Activated naive CD4-positive, alpha-beta T cell treated with anti-CD3 and anti-CD28 coated beads for 36 hours (primary cell): ENCODE data around the gene CLIC4. TPM values are rescaled to one million over a fixed set of nuclear protein-coding genes. Genes with fewer than 3 reads are reported as not detected.

ENCODE experiments used
- CTCF ChIA-PET: fragments of 350-600 bp; sonication (Branson Sonifier 250); formaldehyde crosslinking; loops from one replicate; lab custom pipeline; 2021; ENCODE audit warnings: antibody characterized with exemption; lab: Charles Lee
- DNase-seq: peaks from one replicate; pipeline ENCODE4 v3.0.0-alpha.2; 2020
- H3K27ac Mint-ChIP-seq: one replicate; pipeline ENCODE4 v1.8.0; 2021; ENCODE audit warnings: mild to moderate bottlenecking, mixed read lengths
- H3K27me3 Mint-ChIP-seq: one replicate; pipeline ENCODE4 v1.8.0; 2021; ENCODE audit warnings: low read depth, mixed read lengths
- H3K36me3 Mint-ChIP-seq: one replicate; pipeline ENCODE4 v1.8.0; 2021; ENCODE audit warnings: low read depth, mixed read lengths
- H3K4me1 Mint-ChIP-seq: one replicate; pipeline ENCODE4 v1.8.0; 2021; ENCODE audit warnings: low read depth, mixed read lengths
- H3K4me3 Mint-ChIP-seq: one replicate; pipeline ENCODE4 v1.8.0; 2021; ENCODE audit warnings: mild to moderate bottlenecking, moderate library complexity, mixed read lengths
- H3K9me3 Mint-ChIP-seq: one replicate; pipeline ENCODE4 v1.8.0; 2021; ENCODE audit warnings: mixed read lengths
- intact Hi-C: fragments of 100-400 bp; cut with micrococcal nuclease; formaldehyde crosslinking; loops from one replicate; pipeline ENCODE4 v1.15.1; 2023
- total RNA-seq, 2 experiments: library from RNA; stranded (reverse); gene quantifications; one replicate each; pipeline ENCODE4 v1.2.3, GENCODE V29; 2021

Gene CLIC4
- total RNA-seq, 2 experiments from 2014 or later = 38.0 to 44.3 TPM

- DNase-seq = no peak
- Mint-ChIP-seq H3K36me3 (no peaks in the 10 kb centered on the region), H3K4me1 (peaks cover 8% of the 10 kb centered on the region)
These were observed 126.2 kb downstream of the CLIC4 start for GRCh38 chr1:24871306-24871901.

GRCh38 chr1:24872061-24872850 lies 127.0 kb downstream of the CLIC4 start:
- H3K27ac Mint-ChIP-seq = no peak overlapping the region
- no peak for DNase-seq
- H3K27me3 Mint-ChIP-seq = no peaks in the 10 kb centered on the region
- H3K4me1 Mint-ChIP-seq = peaks cover 8% of the 10 kb centered on the region
- no peaks in the 10 kb centered on the region for H3K9me3 Mint-ChIP-seq
- CTCF ChIA-PET = interaction anchor here (1.2 kb wide), 1 partner anchor 185 kb away, joined by 3 read pairs; no protein-coding TSS in a partner anchor
- intact Hi-C loops = no loop called here
- no peaks in the 10 kb centered on the region for H3K36me3 Mint-ChIP-seq
- H3K4me3 Mint-ChIP-seq = no peak overlapping the region

More at GRCh38 chr1:24871306-24871901, 126.2 kb downstream of the CLIC4 start:
- intact Hi-C loops = no loop called here
- Mint-ChIP-seq H3K27me3 (no peaks in the 10 kb centered on the region), H3K27ac (no peak overlapping the region), H3K9me3 (no peaks in the 10 kb centered on the region), H3K4me3 (no peak overlapping the region)
- CTCF ChIA-PET = interaction anchor here (1.2 kb wide), 2 partner anchors 184 to 277 kb away, joined by 3 read pairs; no protein-coding TSS in a partner anchor

DNA sequence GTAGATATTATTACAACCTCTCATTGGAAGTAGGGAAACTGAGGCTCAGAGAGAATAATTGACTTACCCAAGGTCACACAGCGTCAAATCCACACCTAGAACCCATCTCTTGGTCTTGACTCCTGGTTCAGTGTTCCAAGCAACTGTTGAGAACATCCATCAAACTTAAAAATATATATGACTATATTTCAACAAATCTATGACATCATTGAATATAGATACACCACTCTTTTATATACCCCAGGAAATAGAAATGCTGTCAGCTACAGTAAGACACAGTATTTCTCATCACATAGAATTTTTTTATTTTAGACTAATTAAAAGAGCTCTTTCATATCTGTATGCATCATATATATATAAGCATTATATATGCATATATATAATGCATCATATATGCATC lies 127.9 kb downstream of the CLIC4 start:
- H3K27me3 Mint-ChIP-seq = no peaks in the 10 kb centered on the region
- H3K27ac Mint-ChIP-seq = no peak overlapping the region
- no peaks in the 10 kb centered on the region for H3K36me3 Mint-ChIP-seq
- DNase-seq = no peak
- no peaks in the 10 kb centered on the region for H3K9me3 Mint-ChIP-seq
- H3K4me3 Mint-ChIP-seq = no peak overlapping the region
- H3K4me1 Mint-ChIP-seq = peaks cover 8% of the 10 kb centered on the region
- intact Hi-C loops = no loop called here
- CTCF ChIA-PET = interaction anchor here (1.0 kb wide), 1 partner anchor 115 kb away, joined by 3 read pairs; no protein-coding TSS in a partner anchor

- no peaks in the 10 kb centered on the region for H3K9me3 Mint-ChIP-seq
- DNase-seq = no peak
- H3K36me3 Mint-ChIP-seq = no peaks in the 10 kb centered on the region
- CTCF ChIA-PET = interaction anchor here (0.7 kb wide), 1 partner anchor 227 kb away, joined by 4 read pairs; no protein-coding TSS in a partner anchor
- intact Hi-C loops = no loop called here
- no peaks in the 10 kb centered on the region for H3K27me3 Mint-ChIP-seq
- no peak overlapping the region for H3K4me3 Mint-ChIP-seq
- no peak overlapping the region for H3K27ac Mint-ChIP-seq
- peaks cover 8% of the 10 kb centered on the region for H3K4me1 Mint-ChIP-seq
These were observed 128.8 kb downstream of the CLIC4 start for GRCh38 chr1:24874056-24874455.

- Mint-ChIP-seq H3K4me1 (peaks cover 8% of the 10 kb centered on the region), H3K4me3 (no peak overlapping the region), H3K36me3 (no peaks in the 10 kb centered on the region), H3K27me3 (no peaks in the 10 kb centered on the region), H3K27ac (no peak overlapping the region), H3K9me3 (no peaks in the 10 kb centered on the region)
- intact Hi-C loops = no loop called here
- DNase-seq = no peak
- CTCF ChIA-PET = interaction anchor here (0.6 to 0.7 kb wide), 2 partner anchors 198 to 226 kb away, joined by 3 to 4 read pairs; no protein-coding TSS in a partner anchor
These were observed 129.5 kb downstream of the CLIC4 start for GRCh38 chr1:24874611-24875234.

- CTCF ChIA-PET = interaction anchor here (0.6 kb wide), 1 partner anchor 197 kb away, joined by 3 read pairs; no protein-coding TSS in a partner anchor
- Mint-ChIP-seq H3K4me3 (no peak overlapping the region), H3K9me3 (no peaks in the 10 kb centered on the region), H3K27ac (no peak overlapping the region), H3K36me3 (no peaks in the 10 kb centered on the region), H3K27me3 (no peaks in the 10 kb centered on the region), H3K4me1 (peaks cover 7% of the 10 kb centered on the region)
- intact Hi-C loops = no loop called here
- no peak for DNase-seq
These were observed 130.0 kb downstream of the CLIC4 start for GRCh38 chr1:24875257-24875656.

DNA sequence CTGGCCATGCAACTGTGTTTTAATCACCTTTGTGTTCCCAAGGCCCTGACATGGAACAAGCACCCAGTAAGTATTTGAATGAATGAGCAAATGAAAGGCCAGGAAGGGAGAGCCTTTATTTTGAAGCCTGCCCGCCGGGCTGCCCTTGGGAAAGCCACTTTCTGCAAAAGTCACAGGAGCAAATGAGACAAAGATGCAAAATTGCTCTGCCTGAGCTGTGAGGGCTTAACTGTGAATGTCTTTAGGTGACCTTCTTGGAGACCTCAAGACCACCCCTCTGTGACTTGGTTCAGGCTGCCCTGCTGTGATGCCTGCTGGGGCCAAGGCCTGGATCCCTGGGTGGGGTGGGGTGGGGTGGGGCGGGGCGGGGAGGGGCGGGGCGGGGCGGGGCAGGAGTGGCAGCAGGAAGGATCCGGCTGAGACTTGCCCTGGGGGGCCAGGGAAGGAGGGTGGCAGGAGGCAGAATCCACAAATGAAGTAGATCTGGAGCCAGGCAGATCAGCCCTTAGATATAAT lies 130.8 kb downstream of the CLIC4 start:
- no peaks in the 10 kb centered on the region for H3K27me3 Mint-ChIP-seq
- no peaks in the 10 kb centered on the region for H3K36me3 Mint-ChIP-seq
- no peak overlapping the region for H3K4me3 Mint-ChIP-seq
- intact Hi-C loops = no loop called here
- no peaks in the 10 kb centered on the region for H3K9me3 Mint-ChIP-seq
- H3K27ac Mint-ChIP-seq = no peak overlapping the region
- H3K4me1 Mint-ChIP-seq = peaks cover 1% of the 10 kb centered on the region
- no peak for DNase-seq
- CTCF ChIA-PET = no interaction called here

DNA sequence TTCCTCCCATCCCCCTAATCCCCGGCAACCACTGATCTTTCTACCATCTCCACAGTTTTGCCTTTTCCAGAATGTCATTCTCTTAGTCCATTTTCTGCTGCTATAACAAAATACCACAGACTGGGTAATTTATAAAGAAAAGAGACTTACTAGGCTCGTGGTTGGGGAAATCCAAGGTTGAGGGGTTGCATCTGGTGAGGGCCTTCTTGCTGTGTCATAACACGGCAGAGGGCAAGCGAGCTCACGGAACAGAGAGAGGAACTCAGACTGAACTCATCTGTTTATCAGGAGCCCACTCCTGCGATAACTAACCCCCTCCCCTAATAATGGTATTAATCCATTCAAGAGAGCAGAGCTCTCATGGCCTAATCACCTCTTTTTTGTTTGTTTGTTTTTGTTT lies 132.8 kb downstream of the CLIC4 start:
- H3K4me1 Mint-ChIP-seq = no peaks in the 10 kb centered on the region
- no peaks in the 10 kb centered on the region for H3K27me3 Mint-ChIP-seq
- intact Hi-C loops = no loop called here
- DNase-seq = no peak
- no peaks in the 10 kb centered on the region for H3K36me3 Mint-ChIP-seq
- no peak overlapping the region for H3K4me3 Mint-ChIP-seq
- no peak overlapping the region for H3K27ac Mint-ChIP-seq
- CTCF ChIA-PET = no interaction called here
- no peaks in the 10 kb centered on the region for H3K9me3 Mint-ChIP-seq

- H3K9me3 Mint-ChIP-seq = no peaks in the 10 kb centered on the region
- CTCF ChIA-PET = no interaction called here
- no peaks in the 10 kb centered on the region for H3K4me1 Mint-ChIP-seq
- no peaks in the 10 kb centered on the region for H3K36me3 Mint-ChIP-seq
- H3K27ac Mint-ChIP-seq = no peak overlapping the region
- H3K27me3 Mint-ChIP-seq = no peaks in the 10 kb centered on the region
- DNase-seq = no peak
- no peak overlapping the region for H3K4me3 Mint-ChIP-seq
- intact Hi-C loops = no loop called here
These were observed 133.8 kb downstream of the CLIC4 start for GRCh38 chr1:24878775-24879742.

GRCh38 chr1:24881034-24881433 lies 135.8 kb downstream of the CLIC4 start:
- H3K27me3 Mint-ChIP-seq = no peaks in the 10 kb centered on the region

GRCh38 chr1:24884751-24885150 lies 139.5 kb downstream of the CLIC4 start:
- intact Hi-C loops = no loop called here
- no peak overlapping the region for H3K4me3 Mint-ChIP-seq
- no peaks in the 10 kb centered on the region for H3K4me1 Mint-ChIP-seq
- peaks cover 2% of the 10 kb centered on the region for H3K36me3 Mint-ChIP-seq
- DNase-seq = no peak
- H3K9me3 Mint-ChIP-seq = peaks cover 8% of the 10 kb centered on the region
- no peak overlapping the region for H3K27ac Mint-ChIP-seq
- CTCF ChIA-PET = interaction anchor here (0.6 to 0.7 kb wide), 2 partner anchors 48 to 55 kb away, joined by 3 to 4 read pairs; no protein-coding TSS in a partner anchor
- no peaks in the 10 kb centered on the region for H3K27me3 Mint-ChIP-seq

More at GRCh38 chr1:24881034-24881433, 135.8 kb downstream of the CLIC4 start:
- H3K4me1 Mint-ChIP-seq = no peaks in the 10 kb centered on the region
- DNase-seq = no peak
- no peak overlapping the region for H3K27ac Mint-ChIP-seq
- no peak overlapping the region for H3K4me3 Mint-ChIP-seq
- intact Hi-C loops = no loop called here
- H3K36me3 Mint-ChIP-seq = peaks cover 2% of the 10 kb centered on the region
- CTCF ChIA-PET = no interaction called here
- H3K9me3 Mint-ChIP-seq = peaks cover 8% of the 10 kb centered on the region
